Uterus (tissue), 4 donors: Measurements from ENCODE around the gene IGF1R. TPM values are rescaled to one million over a fixed set of nuclear protein-coding genes. Genes with fewer than 3 reads are reported as not detected.

Source experiments
- DNase-seq, 2 donors: peaks; one replicate each; pipeline ENCODE4 v3.0.0-alpha.2; 2019 to 2020
- H3K27ac ChIP-seq, 2 donors: fragments of 200-600 bp; sonication (generic); 1 replicate in 1 of 2; 2 replicates in 1 of 2; pipeline ENCODE4 v1.5.1; 2016 to 2018
- H3K27me3 ChIP-seq, 2 donors: fragments of 200-600 bp; sonication (generic); one replicate each; pipeline ENCODE4 v1.5.1; 2018 to 2019; ENCODE audit warnings: control low read depth in 1 of 2
- H3K36me3 ChIP-seq, 2 donors: fragments of 200-600 bp; sonication (generic); one replicate each; pipeline ENCODE4 v1.5.1; 2019; ENCODE audit warnings: control low read depth in 1 of 2
- H3K4me1 ChIP-seq, 2 donors: fragments of 200-600 bp; sonication (generic); one replicate each; pipeline ENCODE4 v1.5.1; 2018 to 2019; ENCODE audit warnings: control low read depth in 1 of 2
- H3K4me3 ChIP-seq, 2 donors: fragments of 200-600 bp; sonication (generic); 1 replicate in 1 of 2; 2 replicates in 1 of 2; pipeline ENCODE4 v1.5.1; 2018 to 2019; ENCODE audit warnings: mild to moderate bottlenecking in 1 of 2
- H3K9me3 ChIP-seq, 2 donors: fragments of 200-600 bp; sonication (generic); one replicate each; pipeline ENCODE4 v1.5.1; 2019; ENCODE audit warnings: control low read depth in 1 of 2
- CTCF ChIP-seq, 4 experiments: fragments of 200-600 bp in 2 of 4; fragments of 450-650 bp in 2 of 4; sonication (generic) in 2 of 4; IDR thresholded peaks; one replicate each; pipeline ENCODE4 v1.5.1; 2016 to 2019; ENCODE audit warnings: antibody characterized with exemption in 4 of 4, mild to moderate bottlenecking in 2 of 4, moderate library complexity in 1 of 4
- POLR2A ChIP-seq, 2 donors: fragments of 450-650 bp; IDR thresholded peaks; one replicate each; pipeline ENCODE4 v1.6.1; 2016; ENCODE audit warnings: antibody characterized with exemption in 2 of 2, mild to moderate bottlenecking in 1 of 2, moderate library complexity in 1 of 2
- intact Hi-C: fragments of 100-400 bp; cut with DNase I; formaldehyde crosslinking; loops from one replicate; pipeline ENCODE4 v1.15.1; 2023; ENCODE audit warnings: low total_unique reads
- total RNA-seq, 4 donors: library from RNA; depleted of rRNA in 3 of 4; stranded (reverse); fragments of >200 nt in 3 of 4; gene quantifications; one replicate each; pipeline versions ENCODE4 v1.1.0 to v1.2.4, GENCODE V29; 2014 to 2023
- donor health status: DM: yes; HTN: yes; CAD: no.

The IGF1R gene
- total RNA-seq, 4 donors from 2014 or later: 30.0 to 95.2 (median 57.5) TPM

GRCh38 chr15:98708037-98708590 lies 59.8 kb downstream of the IGF1R start:
- H3K27me3 ChIP-seq: no peaks in the 10 kb centered on the region
- no peak overlapping the region for H3K4me3 ChIP-seq
- no peaks in the 10 kb centered on the region for H3K9me3 ChIP-seq
- no peaks in the 10 kb centered on the region for H3K36me3 ChIP-seq
- intact Hi-C loops: no loop called here
- DNase-seq: no peak
- H3K27ac ChIP-seq: no peak overlapping the region
- no peak for TF ChIP-seq POLR2A (IDR thresholded peaks at IDR 0.05)
- TF ChIP-seq CTCF (IDR thresholded peaks at IDR 0.05): no peak
- H3K4me1 ChIP-seq: peaks cover 0 to 2% of the 10 kb centered on the region in 2 donors

- DNase-seq: no peak
- H3K27me3 ChIP-seq: no peaks in the 10 kb centered on the region
- no peaks in the 10 kb centered on the region for H3K36me3 ChIP-seq
- no peaks in the 10 kb centered on the region for H3K9me3 ChIP-seq
- intact Hi-C loops: no loop called here
- H3K4me3 ChIP-seq: no peak overlapping the region
- no peak for TF ChIP-seq POLR2A (IDR thresholded peaks at IDR 0.05)
- TF ChIP-seq CTCF (IDR thresholded peaks at IDR 0.05): no peak
- peaks cover 10 to 19% of the 10 kb centered on the region in 2 donors for H3K4me1 ChIP-seq
- H3K27ac ChIP-seq: no peak overlapping the region
Measured at GRCh38 chr15:98711810-98712209, 63.5 kb downstream of the IGF1R start.

GRCh38 chr15:98712845-98713584 lies 64.7 kb downstream of the IGF1R start:
- DNase-seq: no peak
- TF ChIP-seq POLR2A (IDR thresholded peaks at IDR 0.05) (no peak), CTCF (IDR thresholded peaks at IDR 0.05) (no peak)
- H3K36me3 ChIP-seq: no peaks in the 10 kb centered on the region
- no peaks in the 10 kb centered on the region for H3K9me3 ChIP-seq
- no peaks in the 10 kb centered on the region for H3K27me3 ChIP-seq
- peaks cover 10 to 19% of the 10 kb centered on the region in 2 donors for H3K4me1 ChIP-seq
- intact Hi-C loops: no loop called here
- peak overlapping the region in 1 of 2 donors; percentile 57 for H3K27ac ChIP-seq
- no peak overlapping the region for H3K4me3 ChIP-seq

GRCh38 chr15:98713585-98714001 lies 65.3 kb downstream of the IGF1R start:
- TF ChIP-seq CTCF (IDR thresholded peaks at IDR 0.05) (no peak), POLR2A (IDR thresholded peaks at IDR 0.05) (no peak)
- Histone ChIP-seq H3K4me3 (no peak overlapping the region), H3K9me3 (no peaks in the 10 kb centered on the region), H3K27me3 (no peaks in the 10 kb centered on the region), H3K4me1 (peaks cover 10 to 25% of the 10 kb centered on the region in 2 donors), H3K36me3 (no peaks in the 10 kb centered on the region), H3K27ac (peak overlapping the region in 1 of 2 donors; percentile 57)
- intact Hi-C loops: no loop called here
- no peak for DNase-seq

- DNase-seq: no peak
- Histone ChIP-seq H3K9me3 (no peaks in the 10 kb centered on the region), H3K36me3 (no peaks in the 10 kb centered on the region), H3K4me3 (no peak overlapping the region), H3K27me3 (no peaks in the 10 kb centered on the region), H3K4me1 (peaks cover 10 to 26% of the 10 kb centered on the region in 2 donors), H3K27ac (peak overlapping the region; percentile 33 to 57)
- TF ChIP-seq POLR2A (IDR thresholded peaks at IDR 0.05): no peak
- no peak for TF ChIP-seq CTCF (IDR thresholded peaks at IDR 0.05)
- intact Hi-C loops: no loop called here
Measured at GRCh38 chr15:98714922-98715321, 66.6 kb downstream of the IGF1R start.
